ENCODE data around the gene ODC1.
A peak's percentile ranks its signal among the peaks of the same experiment; 100 is the strongest.
"Not testable (repeated sequence)": the region's sequence is repeated elsewhere in the genome, so short reads cannot be mapped to it uniquely, and the experiment has no call there.

ODC1 gene

GRCh38 chr2:10452312-10452711 lies 4.2 kb upstream of the ODC1 start:
- peak; percentile 88 for DNase-seq

GRCh38 chr2:10451819-10452218 lies 3.7 kb upstream of the ODC1 start:
- no peak for DNase-seq

- DNase-seq = no peak
These were observed 1.9 kb upstream of the ODC1 start for GRCh38 chr2:10449838-10450691.

- no peak for DNase-seq
These were observed 1.3 kb upstream of the ODC1 start for GRCh38 chr2:10449486-10449831.

- DNase-seq = peak; percentile 99
These were observed 704 bp upstream of the ODC1 start for GRCh38 chr2:10448576-10449485.

- peak; percentile 41 for DNase-seq
These were observed 730 bp downstream of the ODC1 start for GRCh38 chr2:10447300-10447894.

GRCh38 chr2:10446631-10447030 lies 1.5 kb downstream of the ODC1 start:
- DNase-seq = no peak

GRCh38 chr2:10444463-10444862 lies 3.7 kb downstream of the ODC1 start:
- no peak for DNase-seq

GRCh38 chr2:10442469-10443126 lies 5.5 kb downstream of the ODC1 start:
- not testable (repeated sequence) for DNase-seq

- DNase-seq = no peak
These were observed 6.2 kb downstream of the ODC1 start for GRCh38 chr2:10441948-10442347.

GRCh38 chr2:10440736-10441135 lies 7.4 kb downstream of the ODC1 start:
- no peak for DNase-seq

- no peak for DNase-seq
These were observed 8.2 kb downstream of the ODC1 start for GRCh38 chr2:10439971-10440370.

GRCh38 chr2:10439185-10439879 lies 8.8 kb downstream of the ODC1 start:
- DNase-seq = no peak

GRCh38 chr2:10438688-10439087 lies 9.4 kb downstream of the ODC1 start:
- DNase-seq = no peak

GRCh38 chr2:10437806-10438205 lies 10.3 kb downstream of the ODC1 start:
- no peak for DNase-seq

- DNase-seq = no peak
These were observed 11.5 kb downstream of the ODC1 start for GRCh38 chr2:10436583-10437110.

- DNase-seq = no peak
These were observed 12.3 kb downstream of the ODC1 start for GRCh38 chr2:10435820-10436204.

GRCh38 chr2:10434886-10435819 lies 13.0 kb downstream of the ODC1 start:
- peak; percentile 76 for DNase-seq

- DNase-seq = no peak
These were observed 13.9 kb downstream of the ODC1 start for GRCh38 chr2:10433947-10434885.
